ENCODE results near the gene PHACTR4.

The PHACTR4 gene

GRCh38 chr1:28416509-28417194 lies 47.1 kb downstream of the PHACTR4 start:
- TF ChIP-seq, protein P1, sequence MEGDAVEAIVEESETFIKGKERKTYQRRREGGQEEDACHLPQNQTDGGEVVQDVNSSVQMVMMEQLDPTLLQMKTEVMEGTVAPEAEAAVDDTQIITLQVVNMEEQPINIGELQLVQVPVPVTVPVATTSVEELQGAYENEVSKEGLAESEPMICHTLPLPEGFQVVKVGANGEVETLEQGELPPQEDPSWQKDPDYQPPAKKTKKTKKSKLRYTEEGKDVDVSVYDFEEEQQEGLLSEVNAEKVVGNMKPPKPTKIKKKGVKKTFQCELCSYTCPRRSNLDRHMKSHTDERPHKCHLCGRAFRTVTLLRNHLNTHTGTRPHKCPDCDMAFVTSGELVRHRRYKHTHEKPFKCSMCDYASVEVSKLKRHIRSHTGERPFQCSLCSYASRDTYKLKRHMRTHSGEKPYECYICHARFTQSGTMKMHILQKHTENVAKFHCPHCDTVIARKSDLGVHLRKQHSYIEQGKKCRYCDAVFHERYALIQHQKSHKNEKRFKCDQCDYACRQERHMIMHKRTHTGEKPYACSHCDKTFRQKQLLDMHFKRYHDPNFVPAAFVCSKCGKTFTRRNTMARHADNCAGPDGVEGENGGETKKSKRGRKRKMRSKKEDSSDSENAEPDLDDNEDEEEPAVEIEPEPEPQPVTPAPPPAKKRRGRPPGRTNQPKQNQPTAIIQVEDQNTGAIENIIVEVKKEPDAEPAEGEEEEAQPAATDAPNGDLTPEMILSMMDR (IDR thresholded peaks at IDR 0.05) = no peak
- no peak overlapping the region for H3K4me2 ChIP-seq (ENCODE audit: low read length)
- H2AFZ ChIP-seq = no peak overlapping the region
- no peaks in the 10 kb centered on the region for H3K27me3 ChIP-seq (ENCODE audit: control insufficient read depth, insufficient read depth, low read length)
- no peaks in the 10 kb centered on the region for H3K79me2 ChIP-seq
- H3K36me3 ChIP-seq (ENCODE audit: control insufficient read depth, insufficient read depth, low read length) = no peaks in the 10 kb centered on the region
- no peak overlapping the region for H3K4me3 ChIP-seq (ENCODE audit: low read depth, low read length)
- no peaks in the 10 kb centered on the region for H3K9me3 ChIP-seq (ENCODE audit: control insufficient read depth, low read length)
- no peak overlapping the region for H3K27ac ChIP-seq
- no peaks in the 10 kb centered on the region for H3K4me1 ChIP-seq
- H3K9ac ChIP-seq = no peak overlapping the region

GRCh38 chr1:28417441-28417922 lies 47.9 kb downstream of the PHACTR4 start:
- Histone ChIP-seq H3K36me3 (ENCODE audit: control insufficient read depth, insufficient read depth, low read length) (no peaks in the 10 kb centered on the region), H3K9me3 (ENCODE audit: control insufficient read depth, low read length) (no peaks in the 10 kb centered on the region), H3K79me2 (no peaks in the 10 kb centered on the region), H2AFZ (no peak overlapping the region), H3K4me1 (no peaks in the 10 kb centered on the region), H3K9ac (no peak overlapping the region), H3K27ac (no peak overlapping the region), H3K27me3 (ENCODE audit: control insufficient read depth, insufficient read depth, low read length) (no peaks in the 10 kb centered on the region), H3K4me3 (ENCODE audit: low read depth, low read length) (no peak overlapping the region), H3K4me2 (ENCODE audit: low read length) (no peak overlapping the region)
- TF ChIP-seq, protein P1 (IDR thresholded peaks at IDR 0.05) = no peak

GRCh38 chr1:28417926-28418637 lies 48.5 kb downstream of the PHACTR4 start:
- H3K4me3 ChIP-seq (ENCODE audit: low read depth, low read length) = no peak overlapping the region
- H3K4me1 ChIP-seq = no peaks in the 10 kb centered on the region
- no peaks in the 10 kb centered on the region for H3K9me3 ChIP-seq (ENCODE audit: control insufficient read depth, low read length)
- no peak overlapping the region for H3K9ac ChIP-seq
- no peak overlapping the region for H3K4me2 ChIP-seq (ENCODE audit: low read length)
- no peaks in the 10 kb centered on the region for H3K27me3 ChIP-seq (ENCODE audit: control insufficient read depth, insufficient read depth, low read length)
- no peak overlapping the region for H2AFZ ChIP-seq
- H3K79me2 ChIP-seq = no peaks in the 10 kb centered on the region
- TF ChIP-seq, protein P1 (IDR thresholded peaks at IDR 0.05) = no peak
- no peak overlapping the region for H3K27ac ChIP-seq
- no peaks in the 10 kb centered on the region for H3K36me3 ChIP-seq (ENCODE audit: control insufficient read depth, insufficient read depth, low read length)

DNA sequence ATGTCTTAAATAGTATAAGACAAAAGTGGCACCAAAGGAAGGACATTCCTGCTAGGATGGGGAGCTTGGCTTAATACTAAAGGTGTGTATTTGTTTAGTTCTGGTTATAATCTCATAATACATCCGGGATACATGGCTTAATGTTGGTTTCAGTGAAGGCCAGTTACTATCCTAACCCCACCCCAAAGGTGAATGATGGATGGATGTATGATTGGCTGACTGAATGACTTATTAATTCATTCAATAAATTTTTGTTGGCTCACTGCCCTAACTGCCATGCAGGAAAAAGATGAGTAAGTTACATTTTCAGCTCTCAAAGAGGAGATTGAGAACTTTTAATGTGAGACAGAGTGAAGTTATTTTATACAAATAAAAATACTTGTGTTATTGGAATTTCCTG lies 52.2 kb downstream of the PHACTR4 start:
- H3K27ac ChIP-seq = no peak overlapping the region
- no peaks in the 10 kb centered on the region for H3K4me1 ChIP-seq
- H2AFZ ChIP-seq = no peak overlapping the region
- H3K36me3 ChIP-seq (ENCODE audit: control insufficient read depth, insufficient read depth, low read length) = no peaks in the 10 kb centered on the region
- TF ChIP-seq, protein P1 (IDR thresholded peaks at IDR 0.05) = no peak
- H3K27me3 ChIP-seq (ENCODE audit: control insufficient read depth, insufficient read depth, low read length) = no peaks in the 10 kb centered on the region
- H3K9me3 ChIP-seq (ENCODE audit: control insufficient read depth, low read length) = no peaks in the 10 kb centered on the region
- H3K9ac ChIP-seq = no peak overlapping the region
- H3K4me3 ChIP-seq (ENCODE audit: low read depth, low read length) = no peak overlapping the region
- no peak overlapping the region for H3K4me2 ChIP-seq (ENCODE audit: low read length)
- peaks cover 3% of the 10 kb centered on the region for H3K79me2 ChIP-seq

Data from parathyroid adenoma (tissue), 2 donors.